T-helper 1 cell (primary cell): ENCODE data around the gene HPCAL1.
"Not testable (repeated sequence)": the region's sequence is repeated elsewhere in the genome, so short reads cannot be mapped to it uniquely, and the experiment has no call there.

Experiments
- DNase-seq, 5 donors: peaks; one replicate each; pipeline ENCODE4 v3.0.0-alpha.2; 2012 to 2020

Gene HPCAL1

DNA sequence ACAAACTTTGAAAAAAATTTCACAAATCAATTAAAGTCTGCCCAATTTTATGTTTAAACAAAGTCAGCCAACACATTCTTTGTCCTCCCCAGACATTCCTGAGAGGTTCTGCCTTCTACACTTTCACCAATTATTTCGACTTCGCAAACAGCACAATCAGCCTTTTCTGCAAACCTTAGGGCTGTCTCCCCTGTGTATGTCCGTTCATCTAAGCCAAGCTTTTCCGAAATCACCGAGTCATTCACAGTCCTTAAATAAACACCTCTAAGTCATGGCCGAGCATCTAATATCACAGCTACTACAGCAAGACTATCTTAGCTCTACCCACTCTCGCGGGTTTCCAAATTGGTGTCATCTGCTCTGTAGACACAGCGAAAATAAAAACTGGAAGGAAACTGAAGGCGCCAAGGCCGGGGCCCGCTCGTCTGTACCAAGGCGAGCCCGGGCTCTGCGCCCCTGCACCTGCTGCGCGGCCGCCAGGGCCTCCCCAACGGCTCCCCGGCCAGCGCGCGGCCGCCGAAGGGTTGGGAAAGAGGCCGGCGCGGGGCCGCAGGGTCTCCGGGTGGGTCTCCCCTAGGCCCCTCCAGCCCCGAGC, 144.7 kb downstream of the HPCAL1 start:
- DNase-seq = peak in 1 of 5 donors; percentile 65

DNA sequence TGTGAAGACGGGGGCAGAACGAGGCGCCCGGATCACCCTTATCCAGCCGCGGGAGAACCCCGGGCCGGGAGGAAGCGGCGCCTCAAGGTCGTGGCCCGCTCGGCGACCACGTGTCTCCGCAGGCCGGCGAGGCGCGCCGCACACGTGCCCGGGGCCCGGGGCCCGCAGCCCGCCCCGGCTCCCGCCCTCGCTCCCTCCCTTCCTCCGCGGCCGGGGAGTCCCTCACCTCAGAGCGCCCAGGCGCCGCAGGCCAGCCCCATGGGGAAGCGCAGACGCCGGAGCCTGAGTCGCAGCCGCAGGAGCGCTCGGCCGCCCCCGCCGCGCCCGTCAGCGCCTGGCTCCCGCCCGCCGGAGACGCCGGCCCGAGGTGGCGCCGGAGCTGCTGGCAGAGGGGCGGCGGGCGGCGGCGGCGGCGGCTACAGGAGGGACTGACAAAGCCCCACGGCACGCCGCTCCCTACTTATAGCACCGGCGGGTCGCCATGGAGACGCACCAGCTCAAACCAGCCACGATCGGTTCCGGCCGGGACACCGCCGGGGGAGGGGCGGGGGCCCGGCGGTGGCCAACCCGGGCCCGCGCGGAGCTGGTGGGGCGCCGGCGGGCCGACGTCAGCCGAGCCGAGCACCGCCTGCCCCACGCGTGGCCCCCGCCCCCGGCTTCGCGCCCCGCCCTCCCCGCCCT, 145.3 kb downstream of the HPCAL1 start, which contains the start of gene ODC1:
TSS of gene ODC1 (minus strand) at position 433 of the 681 bp plus-strand sequence. CDS start 3,295 bp downstream, outside the sequence.
- DNase-seq = peak; percentile 94 to 99 (median 97)

DNA sequence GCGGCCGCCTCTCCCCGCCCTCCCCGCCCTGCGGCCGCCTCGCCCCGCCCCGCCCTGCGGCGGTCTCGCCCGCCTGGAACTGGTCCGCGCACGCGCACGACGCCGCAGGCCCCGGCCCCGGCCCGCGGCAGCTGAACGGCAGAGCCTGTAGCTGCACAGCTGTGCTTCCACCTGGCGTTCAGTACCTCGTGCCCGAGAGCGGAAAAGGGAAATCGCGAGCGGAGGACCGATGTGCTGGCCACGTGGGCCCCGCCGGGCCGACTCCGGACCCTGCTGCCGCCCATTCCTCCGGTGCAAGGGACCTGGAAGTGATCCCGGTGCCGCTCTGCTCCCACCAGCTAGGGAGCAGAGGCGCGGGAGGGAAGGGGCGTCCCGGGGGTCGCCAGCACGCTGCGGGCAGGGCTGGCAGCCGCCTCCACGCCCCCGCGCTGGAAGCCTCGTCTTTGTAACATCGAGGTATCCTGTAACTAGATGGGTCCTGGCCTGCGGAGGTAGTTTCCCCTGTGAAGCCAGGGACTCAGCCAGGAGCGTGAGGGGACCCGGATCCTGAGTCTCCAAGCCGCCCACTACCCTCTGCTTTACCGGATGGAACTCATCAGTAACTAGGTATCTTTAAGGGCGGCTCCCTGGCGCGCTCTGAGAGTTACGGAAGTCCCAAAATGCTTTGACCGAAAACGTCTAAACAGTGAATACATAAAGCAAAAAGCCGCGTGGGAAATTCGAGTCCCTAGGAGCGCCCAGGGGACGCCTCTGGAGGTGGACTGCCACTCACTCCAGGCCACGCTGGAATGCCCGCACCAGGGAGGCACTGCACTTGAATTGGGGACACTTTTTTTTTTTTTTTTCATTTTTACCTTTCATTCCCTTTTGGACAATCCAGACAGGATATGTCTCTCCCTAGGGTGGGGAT, 146.1 kb downstream of the HPCAL1 start:
- DNase-seq = peak; percentile 86 to 97 (median 90)

DNA sequence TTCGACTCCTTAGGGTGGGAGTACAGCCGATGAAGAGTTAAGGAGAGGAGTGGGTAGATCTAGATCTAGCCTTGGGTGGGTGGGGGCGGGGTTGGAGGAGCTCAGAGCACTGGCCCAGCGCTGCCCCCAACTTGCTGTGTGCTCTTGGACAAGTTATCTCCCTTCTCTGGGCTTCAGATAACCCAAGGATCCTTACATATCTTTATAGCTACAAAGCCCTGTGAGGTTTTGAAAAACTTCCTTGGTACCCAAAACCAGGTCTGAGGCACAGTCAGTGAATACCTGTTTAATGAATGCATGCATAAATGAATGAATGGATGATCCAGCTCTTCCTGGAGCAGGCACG, 146.8 kb downstream of the HPCAL1 start:
- no peak for DNase-seq

DNA sequence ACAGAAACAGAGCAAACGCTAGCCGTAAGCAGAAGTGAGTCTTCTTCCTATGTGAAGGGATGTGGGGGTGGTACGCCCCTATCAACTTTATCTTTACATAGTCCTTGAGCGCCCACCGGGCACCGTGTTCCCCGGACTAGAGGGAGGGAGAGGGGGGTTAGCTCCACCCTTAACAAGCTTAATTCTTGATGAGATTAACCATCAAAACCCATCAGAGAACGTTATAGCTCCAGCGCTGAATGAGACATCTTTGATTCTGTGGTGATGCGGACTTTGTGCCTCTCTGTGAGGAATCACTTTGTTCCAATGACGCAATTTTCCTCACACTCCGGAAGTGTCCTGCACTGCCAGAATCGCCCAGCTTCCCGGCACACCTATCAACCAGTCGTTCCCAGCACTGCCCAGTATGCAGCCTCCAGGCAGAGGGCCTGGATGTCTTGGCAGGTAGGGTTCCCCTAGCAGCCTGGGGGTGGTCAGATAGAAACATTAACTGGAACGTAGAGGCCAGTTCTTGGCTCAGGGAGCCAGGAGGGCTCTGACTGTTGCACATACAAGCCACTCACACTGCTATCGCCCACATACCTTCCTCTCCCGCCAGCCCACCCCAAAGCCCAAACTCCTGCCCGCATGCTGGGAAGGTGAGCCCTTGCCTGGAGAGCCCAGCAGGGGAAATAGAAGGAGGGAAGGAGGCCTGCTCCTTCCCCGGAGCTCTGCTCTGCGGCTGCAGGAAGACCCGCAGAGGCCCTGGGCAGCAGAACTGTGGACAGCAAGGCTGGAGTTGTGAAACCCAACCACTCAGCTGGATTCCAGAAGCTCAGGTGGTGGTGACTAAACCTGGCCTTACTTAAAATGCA, 147.4 kb downstream of the HPCAL1 start:
- no peak for DNase-seq

DNA sequence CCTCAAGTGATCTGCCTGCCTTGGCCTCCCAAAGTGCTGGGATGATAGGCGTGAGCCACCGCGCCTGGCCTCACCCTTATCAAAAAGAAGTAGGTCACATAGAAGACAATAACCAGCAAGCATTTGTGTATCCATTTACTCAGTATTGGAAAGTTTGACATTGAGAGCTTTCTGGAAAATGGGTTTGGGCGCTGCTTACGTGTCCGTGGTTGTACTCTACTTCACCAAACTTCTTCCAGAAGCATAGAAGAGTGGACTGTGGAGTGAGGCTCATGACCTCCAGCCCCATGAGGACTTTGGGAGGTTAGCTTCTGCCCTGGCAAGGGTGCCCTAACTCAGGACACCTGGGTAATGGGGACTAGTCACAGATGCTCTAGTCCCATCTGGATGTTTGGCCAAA, 149.1 kb downstream of the HPCAL1 start:
- no peak for DNase-seq

DNA sequence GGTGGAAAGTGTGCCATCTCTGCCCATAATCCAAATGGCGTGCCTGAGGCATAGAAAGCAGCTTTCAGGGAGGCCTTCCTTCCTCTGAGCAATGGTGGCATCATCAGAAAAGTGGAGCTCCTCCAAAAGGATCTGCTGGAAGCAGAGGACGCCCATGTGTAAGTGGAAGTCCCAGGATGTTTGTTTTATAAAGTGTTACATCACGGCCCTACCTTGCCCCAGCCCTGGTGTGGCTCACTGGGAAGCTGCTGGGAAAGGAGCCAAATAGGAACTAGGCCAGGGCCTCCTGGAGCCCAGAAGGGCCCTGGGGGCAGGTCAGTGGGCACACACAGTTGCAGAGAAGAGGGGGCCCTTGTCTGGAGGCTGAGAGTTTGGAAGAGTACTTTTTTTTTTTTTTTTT, 149.6 kb downstream of the HPCAL1 start:
- no peak for DNase-seq

DNA sequence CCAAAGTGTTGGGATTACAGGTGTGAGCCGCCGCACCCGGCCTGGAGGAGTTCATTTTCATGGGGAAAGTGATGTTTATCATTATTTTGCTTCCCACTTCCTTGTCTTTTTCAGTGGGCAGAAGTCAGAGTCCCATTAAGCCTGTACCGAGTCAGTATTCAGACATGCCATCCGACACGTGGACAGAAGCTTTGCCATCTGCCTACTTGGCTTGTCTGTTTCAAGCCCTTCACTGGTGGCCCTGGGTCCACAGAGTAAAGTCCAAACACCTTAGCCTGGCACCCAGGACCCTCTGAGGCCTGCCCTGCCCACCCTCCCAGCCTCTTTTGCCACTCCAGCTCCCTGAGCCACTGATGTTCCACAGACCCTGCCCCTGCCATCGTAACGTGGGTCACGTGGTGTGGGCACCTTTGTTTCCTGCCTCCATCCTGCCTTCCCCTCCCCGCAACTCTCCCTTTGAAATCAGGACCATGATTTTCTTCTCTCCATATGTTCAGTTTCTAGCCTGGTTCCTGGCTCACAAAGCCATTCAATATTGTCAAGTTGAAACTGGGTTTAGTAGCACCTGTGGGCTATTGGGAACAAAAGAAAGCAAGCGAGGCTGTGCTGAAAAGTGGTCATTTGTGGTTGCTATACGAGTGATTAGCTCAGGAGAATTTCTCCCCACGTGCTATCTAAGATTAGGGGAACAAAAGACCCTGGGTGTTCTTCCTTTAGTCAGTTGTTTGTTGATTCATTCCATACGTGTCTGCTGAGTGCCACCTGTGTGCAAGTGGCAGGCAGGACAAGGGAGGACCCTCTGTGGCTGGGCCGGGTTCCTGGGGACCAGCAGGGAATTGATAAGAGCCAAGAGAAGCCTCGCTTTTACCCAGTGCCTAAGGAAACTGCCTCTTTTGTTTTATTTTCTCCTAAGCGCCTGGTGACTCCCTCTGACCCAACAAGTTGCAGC, 150.5 kb downstream of the HPCAL1 start:
- no peak for DNase-seq

DNA sequence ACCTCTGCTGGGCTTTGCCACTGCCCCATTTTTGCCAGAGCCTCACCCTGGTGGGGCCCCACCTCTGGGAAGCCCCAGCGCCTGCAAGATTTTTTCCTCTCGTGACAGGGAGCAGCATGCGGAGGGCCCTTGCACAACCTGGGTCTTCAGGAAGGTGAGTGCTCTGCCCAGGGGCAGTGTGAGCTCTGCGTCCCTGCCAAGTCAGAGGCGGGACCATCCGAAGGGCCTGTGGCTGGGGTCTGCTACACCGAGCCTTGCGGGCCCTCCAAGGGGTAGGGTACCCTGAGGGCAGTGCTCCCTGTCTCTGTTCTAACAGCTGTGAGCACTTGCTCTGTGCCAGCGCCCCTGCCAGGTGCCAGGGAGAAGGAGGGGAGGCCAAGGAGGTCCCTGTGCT, 151.2 kb downstream of the HPCAL1 start:
- no peak for DNase-seq

DNA sequence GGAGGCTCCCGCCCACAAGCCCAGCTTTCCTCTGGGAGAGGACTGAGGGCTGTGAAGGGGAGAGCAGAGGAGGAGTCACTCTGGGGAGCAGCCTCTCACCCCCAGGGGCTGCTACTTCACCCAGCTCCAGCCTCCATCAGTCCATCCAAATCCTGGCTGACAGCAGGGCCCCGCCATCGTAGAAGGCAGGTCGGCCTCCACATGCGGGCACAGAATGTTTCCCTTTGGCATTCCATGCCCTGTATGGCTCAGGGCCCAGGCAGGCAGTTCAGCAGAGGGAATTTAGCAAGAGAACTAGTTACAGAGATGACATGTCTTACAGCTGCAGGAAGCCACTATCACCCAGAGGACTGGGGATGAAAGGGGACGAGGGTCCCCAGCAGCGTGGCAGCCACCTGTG, 151.8 kb downstream of the HPCAL1 start:
- no peak for DNase-seq

DNA sequence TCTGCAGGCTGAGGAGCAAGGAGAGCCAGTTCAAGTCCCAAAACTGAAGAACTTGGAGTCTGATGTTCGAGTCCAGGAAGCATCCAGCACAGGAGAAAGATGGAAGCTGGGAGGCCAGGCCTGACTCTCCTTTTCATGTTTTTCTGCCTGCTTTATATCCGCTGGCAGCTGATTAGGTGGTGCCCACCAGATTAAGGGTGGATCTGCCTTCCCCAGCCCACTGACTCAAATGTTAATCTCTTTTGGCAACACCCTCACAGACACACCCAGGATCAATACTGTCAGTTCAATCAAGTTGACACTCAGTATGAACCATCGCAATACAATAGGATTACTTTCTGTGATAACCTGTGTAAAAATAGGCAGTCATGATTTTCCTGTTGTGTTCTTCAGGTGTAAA, 154.5 kb downstream of the HPCAL1 start:
- DNase-seq = not testable (repeated sequence)

DNA sequence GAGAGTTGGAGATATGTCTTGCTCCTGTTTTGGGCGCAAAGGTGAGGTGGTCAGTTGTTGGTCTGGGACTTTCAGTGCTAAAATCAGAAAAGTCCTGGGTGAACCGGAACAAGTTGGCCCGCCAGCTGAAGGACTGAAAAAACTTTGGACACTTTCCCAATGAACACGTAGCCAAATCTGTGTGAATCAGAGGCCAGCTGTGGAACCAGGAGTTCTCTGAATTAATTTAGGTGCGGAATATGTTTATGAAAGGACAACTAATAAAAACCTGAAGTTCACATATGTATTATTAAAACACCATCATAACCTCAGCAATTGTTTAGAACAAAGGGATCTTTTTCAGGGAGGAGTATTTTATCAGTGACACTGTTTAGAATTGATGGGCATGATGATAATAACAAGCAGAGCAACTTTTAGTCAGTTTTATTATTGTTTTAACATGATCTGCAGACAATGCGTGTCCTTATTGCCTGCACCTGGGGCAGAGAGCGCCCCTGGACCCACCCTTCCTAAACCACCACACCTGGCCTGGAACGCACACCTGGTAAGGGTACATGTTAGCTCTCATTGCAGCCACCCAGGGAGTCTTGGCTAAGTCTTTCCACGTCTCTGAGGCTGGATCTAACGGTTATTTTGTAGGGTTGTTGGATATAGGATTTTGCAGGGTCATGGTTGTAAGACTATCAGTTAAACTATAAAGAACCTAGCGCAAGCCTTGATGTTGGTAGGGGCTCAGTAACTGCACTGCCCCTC, 155.3 kb downstream of the HPCAL1 start:
- no peak for DNase-seq

DNA sequence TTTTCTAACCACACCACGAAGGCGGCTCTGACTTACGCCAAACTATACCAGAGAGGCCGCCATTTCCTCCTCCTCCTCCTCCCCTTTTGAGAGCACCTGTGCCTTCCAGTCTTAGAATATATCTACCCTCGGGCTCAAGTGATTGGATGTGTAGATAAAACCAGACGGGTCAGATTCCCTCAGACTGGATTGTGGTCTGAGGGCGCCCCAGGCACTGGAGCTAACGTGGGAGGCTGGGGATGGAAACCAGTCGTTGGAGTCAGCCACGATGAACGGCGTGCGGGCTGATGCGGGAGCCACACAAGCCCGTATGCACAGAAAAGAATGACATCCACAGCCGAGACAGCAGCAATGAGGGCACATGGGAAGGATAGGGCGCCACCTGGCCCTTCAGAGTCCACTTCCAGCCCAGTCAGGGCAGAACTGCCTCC, 157.7 kb downstream of the HPCAL1 start:
- no peak for DNase-seq

DNA sequence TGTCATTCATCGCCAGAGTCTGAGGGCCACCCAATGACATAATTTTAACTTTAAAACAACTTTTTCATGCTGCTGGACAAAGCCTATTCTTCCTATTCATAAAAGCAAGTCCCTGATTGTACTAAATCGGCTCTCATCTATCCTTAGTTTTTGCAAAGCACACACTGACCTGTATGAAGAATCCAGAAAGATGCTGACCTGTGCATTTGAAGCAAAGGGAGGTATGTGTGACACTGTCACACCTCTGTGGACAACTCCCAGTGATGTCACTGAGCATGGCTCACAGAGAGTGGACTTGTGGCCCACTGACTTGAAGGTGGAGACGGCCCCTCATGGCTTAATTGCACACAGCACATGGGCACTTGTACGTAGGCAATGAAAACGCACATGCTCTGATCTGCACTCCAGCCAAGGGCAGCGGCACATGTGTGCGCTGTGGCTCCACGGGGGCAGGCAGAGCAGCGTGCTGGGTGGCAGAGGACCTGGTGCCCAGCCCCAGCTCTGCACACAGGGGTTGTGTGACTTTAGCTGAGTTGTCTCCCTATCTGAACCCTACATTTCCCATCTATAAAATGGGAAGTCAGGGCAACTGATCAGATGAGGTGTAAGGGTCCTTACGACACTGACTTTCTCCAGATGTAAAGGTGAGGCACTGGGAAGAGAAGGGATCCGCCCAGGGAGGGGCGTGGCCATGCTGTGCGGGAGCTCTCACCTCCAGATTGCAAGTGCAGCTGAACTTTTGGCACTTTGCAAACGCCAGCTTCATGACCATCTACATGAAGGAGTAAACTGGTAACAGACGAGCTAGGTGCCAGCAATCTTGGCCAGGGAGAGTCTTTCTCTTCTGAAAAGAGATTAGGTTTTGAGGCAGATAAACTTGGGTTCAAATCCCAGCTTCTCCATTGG, 159.7 kb downstream of the HPCAL1 start:
- DNase-seq = no peak

DNA sequence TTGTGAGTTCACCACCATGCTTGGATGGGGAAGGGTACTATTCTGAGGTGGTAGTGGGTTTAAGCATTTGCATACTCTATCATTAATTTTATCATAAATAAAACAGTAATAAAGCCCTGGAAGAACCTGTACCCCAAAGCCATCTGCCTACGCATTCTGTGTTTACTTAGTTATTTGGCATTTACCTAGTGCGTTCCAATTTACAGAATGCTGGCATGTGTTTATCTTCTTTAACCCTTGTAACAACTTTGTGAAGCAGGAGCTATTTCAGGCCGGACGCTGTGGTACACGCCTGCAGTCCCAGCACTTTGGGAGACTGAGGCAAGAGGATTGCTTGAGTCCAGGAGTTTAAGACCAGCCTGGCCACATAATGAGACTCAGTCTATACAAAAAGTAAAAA, 163.2 kb downstream of the HPCAL1 start:
- DNase-seq = no peak

DNA sequence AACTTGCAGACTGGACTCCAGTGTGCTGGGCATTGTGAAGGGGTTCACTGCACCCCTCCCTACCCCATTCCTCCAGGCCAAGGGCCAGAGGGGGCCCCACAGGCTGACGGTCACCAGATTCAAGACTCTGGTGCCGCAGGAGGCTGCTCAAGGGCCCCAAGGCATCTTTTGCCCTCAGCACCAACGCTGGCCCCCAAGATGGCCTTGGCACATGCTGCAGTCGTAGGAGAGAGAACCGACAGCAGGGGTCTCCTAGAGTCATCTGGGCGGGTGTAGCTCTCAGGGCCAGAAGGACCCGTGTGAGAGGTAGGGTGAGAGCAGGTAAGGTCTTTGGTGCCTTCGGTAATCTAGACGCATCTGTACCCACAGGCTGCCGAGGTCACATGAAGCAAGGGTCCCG, 164.1 kb downstream of the HPCAL1 start:
- DNase-seq = no peak

DNA sequence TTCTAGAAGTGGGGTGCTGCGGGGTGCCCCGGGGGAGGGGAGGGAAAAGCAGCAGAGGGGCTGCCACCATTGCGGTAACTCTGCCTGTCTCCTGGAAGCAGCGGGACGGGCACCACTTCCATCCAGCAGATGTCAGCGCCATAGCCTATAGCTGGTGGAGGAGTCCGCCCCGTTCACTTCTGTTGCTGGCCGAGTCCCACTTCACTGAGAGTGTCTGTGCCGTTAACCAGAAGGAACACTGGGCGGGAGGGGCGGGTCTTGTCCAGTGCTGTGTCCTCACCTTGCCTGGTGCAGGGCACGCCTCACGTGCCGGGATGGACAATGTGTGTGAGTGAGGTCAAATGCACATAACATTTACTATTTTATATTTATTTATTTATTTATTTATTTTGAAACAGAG, 164.7 kb downstream of the HPCAL1 start:
- no peak for DNase-seq

DNA sequence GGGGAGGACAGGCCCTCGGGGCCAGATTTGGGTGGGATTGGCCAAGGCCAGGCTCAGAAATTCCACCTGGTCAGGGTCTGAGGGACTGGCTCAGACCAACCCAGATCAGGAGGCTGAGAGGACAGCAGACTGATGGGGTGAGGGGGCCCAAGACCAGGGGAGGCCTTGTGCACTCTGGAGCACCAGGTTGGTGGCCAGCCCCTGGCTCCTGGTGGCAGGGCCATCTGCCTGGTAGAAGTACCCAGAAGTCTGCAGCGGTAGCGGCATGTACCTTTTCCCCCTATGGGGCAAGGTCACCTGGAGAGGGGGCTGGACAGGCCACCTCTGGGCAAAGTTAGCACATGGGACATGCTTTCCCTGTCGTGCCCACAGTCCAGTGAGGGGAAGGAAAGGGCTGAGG, 166.6 kb downstream of the HPCAL1 start:
- no peak for DNase-seq

DNA sequence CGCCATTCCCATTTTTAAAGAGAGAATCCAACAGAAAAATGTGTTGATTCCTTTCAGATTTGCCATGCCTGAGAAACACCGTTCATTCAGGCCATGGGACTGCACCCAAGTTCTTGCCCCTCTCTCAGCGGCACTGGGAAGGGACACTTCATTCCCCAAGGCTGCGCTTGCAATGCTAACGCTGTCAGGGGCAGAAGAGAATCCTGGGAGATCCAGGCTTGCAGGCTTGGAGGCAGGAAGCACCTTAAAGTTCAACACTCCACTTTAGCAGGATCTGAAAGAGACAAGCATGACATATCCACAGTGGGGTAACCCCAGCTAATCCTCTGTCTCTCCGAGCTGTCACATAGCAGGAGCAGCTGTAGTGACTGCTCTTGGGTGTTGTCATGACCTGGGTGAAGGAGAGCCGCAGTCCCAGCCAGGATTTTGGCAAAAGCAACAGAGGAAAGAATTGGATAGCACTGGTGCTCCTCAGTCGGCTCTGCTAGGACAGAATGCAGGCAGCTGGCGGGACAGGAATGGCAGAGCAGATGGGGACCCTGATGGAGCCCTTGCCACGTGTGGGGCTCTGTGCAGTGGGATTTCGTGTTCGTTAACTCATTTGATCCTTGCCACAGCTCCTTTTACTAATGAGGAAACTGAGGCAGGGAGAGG, 167.4 kb downstream of the HPCAL1 start:
- no peak for DNase-seq
